Measurements from ENCODE around the gene GP9. TPM values are rescaled to one million over a fixed set of nuclear protein-coding genes. Genes with fewer than 3 reads are reported as not detected.

Gene GP9
- total RNA-seq, 1 donor from 2014 or later = not detected

GRCh38 chr3:129033633-129034321, 26.8 kb upstream of the GP9 start:
- H3K9me3 Mint-ChIP-seq (ENCODE audit: low read depth) = no peaks in the 10 kb centered on the region

GRCh38 chr3:129034642-129035041, 25.9 kb upstream of the GP9 start:
- no peaks in the 10 kb centered on the region for H3K9me3 Mint-ChIP-seq (ENCODE audit: low read depth)

More at GRCh38 chr3:129033633-129034321, 26.8 kb upstream of the GP9 start:
- DNase-seq (ENCODE audit: low spot score, unreplicated experiment) = no peak
- H3K27me3 Mint-ChIP-seq = no peaks in the 10 kb centered on the region
- no peak overlapping the region for H3K27ac Mint-ChIP-seq
- H3K4me3 Mint-ChIP-seq (ENCODE audit: low read depth) = no peak overlapping the region
- TF ChIP-seq CTCF (IDR thresholded peaks at IDR 0.05; ENCODE audit: unreplicated experiment) = no peak
- H3K4me1 Mint-ChIP-seq (ENCODE audit: low read depth) = peaks cover 3% of the 10 kb centered on the region
- H3K36me3 Mint-ChIP-seq (ENCODE audit: insufficient read depth) = no peaks in the 10 kb centered on the region

GRCh38 chr3:129035360-129036221, 25.0 kb upstream of the GP9 start:
- Mint-ChIP-seq H3K27ac (no peak overlapping the region), H3K4me1 (ENCODE audit: low read depth) (peaks cover 3% of the 10 kb centered on the region), H3K9me3 (ENCODE audit: low read depth) (no peaks in the 10 kb centered on the region), H3K4me3 (ENCODE audit: low read depth) (no peak overlapping the region), H3K27me3 (peaks cover 5% of the 10 kb centered on the region), H3K36me3 (ENCODE audit: insufficient read depth) (no peaks in the 10 kb centered on the region)
- DNase-seq (ENCODE audit: low spot score, unreplicated experiment) = no peak
- no peak for TF ChIP-seq CTCF (IDR thresholded peaks at IDR 0.05; ENCODE audit: unreplicated experiment)

More at GRCh38 chr3:129034642-129035041, 25.9 kb upstream of the GP9 start:
- no peak overlapping the region for H3K4me3 Mint-ChIP-seq (ENCODE audit: low read depth)
- no peaks in the 10 kb centered on the region for H3K36me3 Mint-ChIP-seq (ENCODE audit: insufficient read depth)
- H3K4me1 Mint-ChIP-seq (ENCODE audit: low read depth) = peaks cover 3% of the 10 kb centered on the region
- DNase-seq (ENCODE audit: low spot score, unreplicated experiment) = no peak
- TF ChIP-seq CTCF (IDR thresholded peaks at IDR 0.05; ENCODE audit: unreplicated experiment) = no peak
- no peak overlapping the region for H3K27ac Mint-ChIP-seq
- no peaks in the 10 kb centered on the region for H3K27me3 Mint-ChIP-seq

GRCh38 chr3:129036222-129037092, 24.1 kb upstream of the GP9 start:
- DNase-seq (ENCODE audit: low spot score, unreplicated experiment) = no peak
- Mint-ChIP-seq H3K4me3 (ENCODE audit: low read depth) (no peak overlapping the region), H3K9me3 (ENCODE audit: low read depth) (no peaks in the 10 kb centered on the region), H3K27ac (no peak overlapping the region), H3K36me3 (ENCODE audit: insufficient read depth) (no peaks in the 10 kb centered on the region), H3K4me1 (ENCODE audit: low read depth) (peaks cover 2% of the 10 kb centered on the region), H3K27me3 (peaks cover 5% of the 10 kb centered on the region)
- TF ChIP-seq CTCF (IDR thresholded peaks at IDR 0.05; ENCODE audit: unreplicated experiment) = no peak

- no peak for DNase-seq (ENCODE audit: low spot score, unreplicated experiment)
Observed at GRCh38 chr3:129037093-129037419, 23.5 kb upstream of the GP9 start.

More at GRCh38 chr3:129037093-129037419, 23.5 kb upstream of the GP9 start:
- Mint-ChIP-seq H3K4me3 (ENCODE audit: low read depth) (no peak overlapping the region), H3K9me3 (ENCODE audit: low read depth) (no peaks in the 10 kb centered on the region), H3K27me3 (peaks cover 5% of the 10 kb centered on the region), H3K36me3 (ENCODE audit: insufficient read depth) (no peaks in the 10 kb centered on the region), H3K27ac (no peak overlapping the region), H3K4me1 (ENCODE audit: low read depth) (no peaks in the 10 kb centered on the region)
- no peak for TF ChIP-seq CTCF (IDR thresholded peaks at IDR 0.05; ENCODE audit: unreplicated experiment)

Data from progenitor cell of endocrine pancreas (in vitro differentiated cells).